SK-N-SH treated with all-trans-retinoic acid at 6 μM for 48 hours (cell line): ENCODE results near the gene GRIK5.

Source experiments
- OSR1 ChIP-seq: fragments of 250-450 bp; sonication (Bioruptor Pico); IDR thresholded peaks from 2 replicates; pipeline ENCODE4 v1.8.0; 2022; ENCODE audit warnings: moderate library complexity, mild to moderate bottlenecking, inconsistent platforms
- PATZ1 ChIP-seq: fragments of 250-450 bp; sonication (Bioruptor Pico); IDR thresholded peaks from 2 replicates; pipeline ENCODE4 v1.8.0; 2020; ENCODE audit warnings: mild to moderate bottlenecking, moderate library complexity, borderline replicate concordance
- ZFP30 ChIP-seq: fragments of 450-650 bp; formaldehyde crosslinking; IDR thresholded peaks from 2 replicates; pipeline ENCODE4 v1.5.0; 2022; ENCODE audit warnings: mild to moderate bottlenecking, moderate library complexity

GRCh38 chr19:42081584-42082203 is 11.7 kb upstream of the GRIK5 start:
- TF ChIP-seq PATZ1 (CRISPR knock-in tag) (no peak), ZFP30 (no peak), OSR1 (CRISPR knock-in tag) (no peak)
